ENCODE results near the gene SH3GLB1.

- TF ChIP-seq CTCF (conservative IDR thresholded peaks at IDR 0.05 in 1 of 2, IDR thresholded peaks at IDR 0.05 in 1 of 2; ENCODE audit: low read depth in 1 of 2, low read length in 2 of 2) (no peak), EZH2 (IDR thresholded peaks at IDR 0.05; ENCODE audit: low read length, missing control alignments) (no peak)
These were observed 9.8 kb downstream of the SH3GLB1 start for GRCh38 chr1:86714159-86714558.
